ENCODE data around the gene MTCL1. TPM values are rescaled to one million over a fixed set of nuclear protein-coding genes. Genes with fewer than 3 reads are reported as not detected.

Gene MTCL1
- total and polyA plus RNA-seq, 9 of the 15 experiments (the other 6 are each of a cell fraction or from before 2014, with no cell fraction given) = 0.21 to 7.4 (median 3.7) TPM

DNA sequence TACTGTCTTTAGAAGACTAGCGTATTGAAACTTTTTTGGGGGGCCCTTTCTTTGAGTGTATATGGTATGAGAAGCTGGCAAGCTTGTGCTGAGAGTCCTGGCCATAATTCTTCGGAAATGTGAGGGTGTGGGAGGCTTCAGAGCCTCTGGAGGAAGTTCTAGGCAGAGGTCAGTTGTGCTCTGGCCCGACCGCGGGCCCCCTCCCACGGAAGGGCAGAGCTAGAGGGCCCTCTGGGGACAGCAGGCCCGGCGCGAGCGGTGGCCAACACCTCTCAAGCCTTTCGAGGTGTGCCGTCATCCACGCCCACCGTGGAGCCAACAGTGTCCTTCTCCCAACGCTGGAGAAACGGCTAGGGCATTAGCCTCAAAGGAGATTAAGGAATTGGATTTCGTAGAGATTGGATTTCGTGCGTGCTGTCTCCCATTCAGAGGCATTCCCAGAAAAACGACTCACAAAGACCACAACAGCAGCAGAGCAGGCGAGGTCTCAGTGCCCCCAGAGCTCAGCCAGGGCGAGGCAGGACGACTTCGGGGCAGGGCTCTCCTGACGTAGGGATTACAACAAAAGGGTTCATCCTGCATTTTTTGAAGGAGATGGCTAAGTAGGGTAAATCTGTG, 2.2 kb upstream of the MTCL1 start:
- Histone ChIP-seq H2AFZ (ENCODE audit: low read depth, low read length) (peak overlapping the region; percentile 37), H3K4me2 (ENCODE audit: insufficient read depth, low read length) (no peak overlapping the region), H3K27ac (ENCODE audit: extremely low read depth, low read depth, low read length) (no peak overlapping the region), H3K79me2 (ENCODE audit: control insufficient read depth, insufficient read depth, low read length) (0 out of 3 replicates have a peak, but pooled peaks cover 3% of the 10 kb centered on the region), H3K9me3 (replicated peaks; ENCODE audit: control insufficient read depth, insufficient read depth, low read depth, low read length) (no peaks in the 10 kb centered on the region), H3K9ac (ENCODE audit: insufficient read depth in 1 of 2, low read depth in 2 of 2, low read length in 2 of 2) (peak overlapping the region in 1 of 2 experiments; percentile 91; a peak in 1 of 4 replicates), H3K4me1 (replicated peaks in 1 of 2; ENCODE audit: control insufficient read depth in 2 of 2, insufficient read depth in 2 of 2, low read length in 2 of 2) (peaks cover 8 to 44% of the 10 kb centered on the region in 2 experiments), H4K20me1 (replicated peaks; ENCODE audit: control insufficient read depth, insufficient read depth, low read length) (no peaks in the 10 kb centered on the region; the same call in 1 of the 2 replicates), H3K4me3 (no peak overlapping the region), H3K36me3 (ENCODE audit: control insufficient read depth, insufficient read depth, low read length) (no peaks in the 10 kb centered on the region), H3K27me3 (ENCODE audit: control insufficient read depth in 2 of 2, insufficient read depth in 2 of 2, low read length in 2 of 2) (peaks cover 0 to 14% of the 10 kb centered on the region in 2 experiments; a peak in 3 of 5 replicates), H3K9me1 (ENCODE audit: control insufficient read depth, insufficient read depth, low read length) (no peaks in the 10 kb centered on the region)
- ATAC-seq (no peak), DNase-seq (ENCODE audit: extremely low read depth in 1 of 4, low spot score in 3 of 4) (no peak), FAIRE-seq (peak; percentile 42)
- in situ Hi-C loops (cut with MboI) (no loop called here), intact Hi-C loops (cut with micrococcal nuclease) (no loop called here)
- no TSS peak for BruUV-seq (replicated peaks)
- ChIA-PET CTCF (ENCODE audit: low intra/inter-chr PET ratio) (no interaction called here), POLR2A (interaction anchor here (0.6 to 1.4 kb wide), 6 partner anchors 11 to 311 kb away, joined by 3 to 4 read pairs (median 3); no protein-coding TSS in a partner anchor)
- 31% methylated on average over 25 of the region's 25 CpGs for WGBS (ENCODE audit: insufficient coverage, low coverage, missing lambda C conversion rate)
- no peak for TF ChIP-seq FOXK1 (CRISPR knock-in tag; IDR thresholded peaks at IDR 0.05; ENCODE audit: borderline replicate concordance)
- no peak for TF ChIP-seq SIRT6 (IDR thresholded peaks at IDR 0.05; ENCODE audit: low read depth, low read length)
- TF ChIP-seq KLF16 (IDR thresholded peaks at IDR 0.05) = no peak
- no peak for TF ChIP-seq MCM3 (IDR thresholded peaks at IDR 0.05)
- no peak for TF ChIP-seq PHF21A (IDR thresholded peaks at IDR 0.05; ENCODE audit: borderline replicate concordance, low read depth)
- TF ChIP-seq TGIF2 (CRISPR knock-in tag; IDR thresholded peaks at IDR 0.05) = no peak
- TF ChIP-seq, protein P1, sequence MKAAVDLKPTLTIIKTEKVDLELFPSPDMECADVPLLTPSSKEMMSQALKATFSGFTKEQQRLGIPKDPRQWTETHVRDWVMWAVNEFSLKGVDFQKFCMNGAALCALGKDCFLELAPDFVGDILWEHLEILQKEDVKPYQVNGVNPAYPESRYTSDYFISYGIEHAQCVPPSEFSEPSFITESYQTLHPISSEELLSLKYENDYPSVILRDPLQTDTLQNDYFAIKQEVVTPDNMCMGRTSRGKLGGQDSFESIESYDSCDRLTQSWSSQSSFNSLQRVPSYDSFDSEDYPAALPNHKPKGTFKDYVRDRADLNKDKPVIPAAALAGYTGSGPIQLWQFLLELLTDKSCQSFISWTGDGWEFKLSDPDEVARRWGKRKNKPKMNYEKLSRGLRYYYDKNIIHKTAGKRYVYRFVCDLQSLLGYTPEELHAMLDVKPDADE (conservative IDR thresholded peaks at IDR 0.05; ENCODE audit: control insufficient read depth, low read depth, low read length) = no peak
- TF ChIP-seq, protein P2, sequence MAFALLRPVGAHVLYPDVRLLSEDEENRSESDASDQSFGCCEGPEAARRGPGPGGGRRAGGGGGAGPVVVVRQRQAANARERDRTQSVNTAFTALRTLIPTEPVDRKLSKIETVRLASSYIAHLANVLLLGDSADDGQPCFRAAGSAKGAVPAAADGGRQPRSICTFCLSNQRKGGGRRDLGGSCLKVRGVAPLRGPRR (CRISPR knock-in tag; IDR thresholded peaks at IDR 0.05) = no peak
- no peak for TF ChIP-seq GABPB2 (CRISPR knock-in tag; conservative IDR thresholded peaks at IDR 0.05)
- no peak for TF ChIP-seq PRPF4 (IDR thresholded peaks at IDR 0.05; ENCODE audit: insufficient read depth, low read depth, low read length, poor library complexity, severe bottlenecking)
- TF ChIP-seq HIVEP1 (CRISPR knock-in tag; IDR thresholded peaks at IDR 0.05) = no peak
- TF ChIP-seq ETV1 (tag; conservative IDR thresholded peaks at IDR 0.05; ENCODE audit: low read depth) = no peak
- no peak for TF ChIP-seq ZNF75A (CRISPR knock-in tag; IDR thresholded peaks at IDR 0.05)
- TF ChIP-seq PHB (CRISPR knock-in tag; IDR thresholded peaks at IDR 0.05) = no peak

Data from K562 (cell line).